HG03045 (cell line): ENCODE measurements around the gene ZNF827.
A peak's percentile ranks its signal among the peaks of the same experiment; 100 is the strongest.
"Not testable (repeated sequence)": the region's sequence is repeated elsewhere in the genome, so short reads cannot be mapped to it uniquely, and the experiment has no call there.

ENCODE experiments used
- ATAC-seq: cut with Tn5 transposase; IDR thresholded peaks from one replicate; pipeline ENCODE4 v1.9.1; 2021; ENCODE audit warnings: mild to moderate bottlenecking, moderate library complexity; ENCODE audit not compliant: unreplicated experiment

The ZNF827 gene

GRCh38 chr4:145866991-145867390 is 71.6 kb downstream of the ZNF827 start:
- ATAC-seq = no peak

- ATAC-seq = no peak
Measured at GRCh38 chr4:145865274-145865941, 73.2 kb downstream of the ZNF827 start.

- no peak for ATAC-seq
Measured at GRCh38 chr4:145863191-145863590, 75.4 kb downstream of the ZNF827 start.

- no peak for ATAC-seq
Measured at GRCh38 chr4:145861336-145862318, 77.0 kb downstream of the ZNF827 start.

- no peak for ATAC-seq
Measured at GRCh38 chr4:145860897-145861296, 77.7 kb downstream of the ZNF827 start.

- no peak for ATAC-seq
Measured at GRCh38 chr4:145860446-145860845, 78.2 kb downstream of the ZNF827 start.

- ATAC-seq = no peak
Measured at GRCh38 chr4:145859926-145860325, 78.7 kb downstream of the ZNF827 start.

- no peak for ATAC-seq
Measured at GRCh38 chr4:145859426-145859825, 79.2 kb downstream of the ZNF827 start.

- ATAC-seq = no peak
Measured at GRCh38 chr4:145852256-145852839, 86.3 kb downstream of the ZNF827 start.

GRCh38 chr4:145851511-145852201 is 87.0 kb downstream of the ZNF827 start:
- no peak for ATAC-seq

GRCh38 chr4:145847764-145848163 is 90.9 kb downstream of the ZNF827 start:
- ATAC-seq = no peak

GRCh38 chr4:145845118-145845517 is 93.5 kb downstream of the ZNF827 start:
- ATAC-seq = no peak

GRCh38 chr4:145843639-145844038 is 95.0 kb downstream of the ZNF827 start:
- no peak for ATAC-seq

- ATAC-seq = no peak
Measured at GRCh38 chr4:145843148-145843547, 95.5 kb downstream of the ZNF827 start.

- ATAC-seq = no peak
Measured at GRCh38 chr4:145842224-145842887, 96.3 kb downstream of the ZNF827 start.

- no peak for ATAC-seq
Measured at GRCh38 chr4:145840801-145841200, 97.8 kb downstream of the ZNF827 start.

GRCh38 chr4:145840162-145840768 is 98.4 kb downstream of the ZNF827 start:
- ATAC-seq = peak; percentile 77

- ATAC-seq = no peak
Measured at GRCh38 chr4:145839151-145839550, 99.5 kb downstream of the ZNF827 start.

GRCh38 chr4:145832384-145832783 is 106.2 kb downstream of the ZNF827 start:
- not testable (repeated sequence) for ATAC-seq

- peak; percentile 67 for ATAC-seq
Measured at GRCh38 chr4:145830699-145831098, 107.9 kb downstream of the ZNF827 start.
